Stomach (tissue), 9 donors: Measurements from ENCODE around the gene NALCN. TPM values are rescaled to one million over a fixed set of nuclear protein-coding genes. Genes with fewer than 3 reads are reported as not detected.

Source experiments
- DNase-seq, 2 donors: peaks; one replicate each; pipeline versions ENCODE4 v3.0.0 to v3.0.0-alpha.2; 2013 to 2019
- H3K27ac ChIP-seq, 5 donors: fragments of 200-600 bp in 4 of 5; sonication (generic) in 4 of 5; one replicate each; pipeline ENCODE4 v1.5.1; 2013 to 2019; ENCODE audit warnings: mild to moderate bottlenecking in 1 of 5, moderate library complexity in 1 of 5
- H3K27me3 ChIP-seq, 3 donors: fragments of 200-600 bp; sonication (generic); one replicate each; pipeline ENCODE4 v1.5.1; 2017 to 2019; ENCODE audit warnings: mixed run types in 1 of 3
- H3K36me3 ChIP-seq, 4 donors: fragments of 200-600 bp; sonication (generic); 1 replicate in 3 of 4; 2 replicates in 1 of 4; pipeline ENCODE4 v1.5.1; 2016 to 2019
- H3K4me1 ChIP-seq, 4 donors: fragments of 200-600 bp; sonication (generic); one replicate each; pipeline ENCODE4 v1.5.1; 2016 to 2019
- H3K4me3 ChIP-seq, 4 donors: fragments of 200-600 bp; sonication (generic) in 3 of 4; one replicate each; pipeline ENCODE4 v1.5.1; 2016 to 2019; ENCODE audit warnings: mild to moderate bottlenecking in 1 of 4
- H3K9me3 ChIP-seq, 4 donors: fragments of 200-600 bp; sonication (generic); one replicate each; pipeline ENCODE4 v1.5.1; 2016 to 2019
- EP300 ChIP-seq: sonication (generic); formaldehyde crosslinking; IDR thresholded peaks from one replicate; pipeline ENCODE4 v1.6.1; 2017; ENCODE audit warnings: antibody characterized with exemption
- POLR2A ChIP-seq, 4 donors: fragments of 450-650 bp; IDR thresholded peaks; one replicate each; pipeline ENCODE4 v1.6.1; 2016; ENCODE audit warnings: antibody characterized with exemption in 4 of 4, control low read depth in 2 of 4, mild to moderate bottlenecking in 1 of 4, moderate library complexity in 1 of 4
- POLR2AphosphoS5 ChIP-seq, 3 donors: sonication (generic); formaldehyde crosslinking; IDR thresholded peaks; one replicate each; pipeline ENCODE4 v1.6.1; 2016; ENCODE audit warnings: antibody characterized with exemption in 3 of 3
- WGBS, 5 donors: extraction: QIAGEN DNeasy Blood & Tissue Kit in 3 of 5; methylation state at CpG; one replicate each; pipeline versions ENCODE4 v1.1.5 to v1.1.7; 2013 to 2018; 5-methylcytosine and 5-hydroxymethylcytosine counted together
- intact Hi-C: fragments of 100-400 bp; cut with DNase I; formaldehyde crosslinking; loops from one replicate; pipeline ENCODE4 v1.15.1; 2023; ENCODE audit warnings: low total_unique reads
- polyA plus RNA-seq, 3 donors: library from polyadenylated mRNA; stranded (reverse); fragments of 200-250 nt; gene quantifications; one replicate each; pipeline ENCODE4 v1.2.3, GENCODE V29; 2013
- total RNA-seq, 5 donors: library from RNA; depleted of rRNA; stranded (reverse); fragments of >200 nt; gene quantifications; one replicate each; pipeline versions ENCODE4 v1.1.0 to v1.2.3, GENCODE V29; 2014 to 2016
- TF ChIP-seq, protein P1 (sequence below), 7 experiments: fragments of 450-650 bp in 4 of 7; fragments of 200-600 bp in 3 of 7; sonication (generic) in 3 of 7; IDR thresholded peaks; one replicate each; pipeline ENCODE4 v1.5.1; 2016 to 2019; ENCODE audit warnings: antibody characterized with exemption in 7 of 7, control low read depth in 2 of 7, mild to moderate bottlenecking in 1 of 7
- donor health status: healthy with polysubstance abuse.
- donor health status: Bipolar disorder and iron deficiency.
- donor health status: healthy.

The NALCN gene
- total and polyA plus RNA-seq, 8 donors = 0.15 to 2.9 (median 1.2) TPM; not detected in 2

GRCh38 chr13:101065329-101065728 lies 351.0 kb downstream of the NALCN start:
- WGBS, 5 donors = 91 to 94% (median 92%) methylated on average over 11 to 12 of the region's 12 CpGs
- intact Hi-C loops = no loop called here
- no peak overlapping the region for H3K27ac ChIP-seq
- H3K9me3 ChIP-seq = no peaks in the 10 kb centered on the region
- H3K4me1 ChIP-seq = no peaks in the 10 kb centered on the region
- TF ChIP-seq, protein P1, sequence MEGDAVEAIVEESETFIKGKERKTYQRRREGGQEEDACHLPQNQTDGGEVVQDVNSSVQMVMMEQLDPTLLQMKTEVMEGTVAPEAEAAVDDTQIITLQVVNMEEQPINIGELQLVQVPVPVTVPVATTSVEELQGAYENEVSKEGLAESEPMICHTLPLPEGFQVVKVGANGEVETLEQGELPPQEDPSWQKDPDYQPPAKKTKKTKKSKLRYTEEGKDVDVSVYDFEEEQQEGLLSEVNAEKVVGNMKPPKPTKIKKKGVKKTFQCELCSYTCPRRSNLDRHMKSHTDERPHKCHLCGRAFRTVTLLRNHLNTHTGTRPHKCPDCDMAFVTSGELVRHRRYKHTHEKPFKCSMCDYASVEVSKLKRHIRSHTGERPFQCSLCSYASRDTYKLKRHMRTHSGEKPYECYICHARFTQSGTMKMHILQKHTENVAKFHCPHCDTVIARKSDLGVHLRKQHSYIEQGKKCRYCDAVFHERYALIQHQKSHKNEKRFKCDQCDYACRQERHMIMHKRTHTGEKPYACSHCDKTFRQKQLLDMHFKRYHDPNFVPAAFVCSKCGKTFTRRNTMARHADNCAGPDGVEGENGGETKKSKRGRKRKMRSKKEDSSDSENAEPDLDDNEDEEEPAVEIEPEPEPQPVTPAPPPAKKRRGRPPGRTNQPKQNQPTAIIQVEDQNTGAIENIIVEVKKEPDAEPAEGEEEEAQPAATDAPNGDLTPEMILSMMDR (IDR thresholded peaks at IDR 0.05) = no peak
- TF ChIP-seq POLR2A (IDR thresholded peaks at IDR 0.05) (no peak), EP300 (no peak), POLR2AphosphoS5 (IDR thresholded peaks at IDR 0.05) (no peak)
- H3K36me3 ChIP-seq = no peaks in the 10 kb centered on the region
- DNase-seq = no peak
- peaks cover 0 to 12% (median 0%) of the 10 kb centered on the region in 3 donors for H3K27me3 ChIP-seq
- no peak overlapping the region for H3K4me3 ChIP-seq

DNA sequence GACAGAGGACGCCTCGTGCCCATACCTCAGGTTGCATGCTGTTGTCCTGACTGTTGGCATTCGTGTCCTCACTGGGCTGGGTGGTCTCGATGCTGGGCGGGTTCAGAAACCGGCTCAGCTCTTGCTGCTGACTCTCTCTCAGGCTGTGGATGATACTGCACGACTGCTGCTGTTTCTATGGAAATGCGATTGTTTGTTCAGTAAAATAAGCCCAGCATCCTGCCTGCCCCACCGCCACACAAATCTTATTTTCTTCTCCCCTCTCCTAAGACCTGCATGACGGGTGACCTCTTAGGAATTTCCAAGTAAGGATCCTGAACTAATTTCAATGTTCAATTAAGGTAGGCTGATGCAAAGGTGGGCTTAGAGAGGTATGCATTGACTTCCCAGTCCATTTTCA lies 356.5 kb downstream of the NALCN start:
- no peaks in the 10 kb centered on the region for H3K4me1 ChIP-seq
- 62 to 73% (median 63%) methylated on average over 10 of the region's 10 CpGs for WGBS, 5 donors
- DNase-seq = no peak
- no peak overlapping the region for H3K27ac ChIP-seq
- H3K4me3 ChIP-seq = no peak overlapping the region
- peaks cover 0 to 7% (median 0%) of the 10 kb centered on the region in 3 donors for H3K27me3 ChIP-seq
- H3K36me3 ChIP-seq = no peaks in the 10 kb centered on the region
- intact Hi-C loops = no loop called here
- no peaks in the 10 kb centered on the region for H3K9me3 ChIP-seq
- TF ChIP-seq, protein P1 (IDR thresholded peaks at IDR 0.05) = no peak
- no peak for TF ChIP-seq POLR2A (IDR thresholded peaks at IDR 0.05)

DNA sequence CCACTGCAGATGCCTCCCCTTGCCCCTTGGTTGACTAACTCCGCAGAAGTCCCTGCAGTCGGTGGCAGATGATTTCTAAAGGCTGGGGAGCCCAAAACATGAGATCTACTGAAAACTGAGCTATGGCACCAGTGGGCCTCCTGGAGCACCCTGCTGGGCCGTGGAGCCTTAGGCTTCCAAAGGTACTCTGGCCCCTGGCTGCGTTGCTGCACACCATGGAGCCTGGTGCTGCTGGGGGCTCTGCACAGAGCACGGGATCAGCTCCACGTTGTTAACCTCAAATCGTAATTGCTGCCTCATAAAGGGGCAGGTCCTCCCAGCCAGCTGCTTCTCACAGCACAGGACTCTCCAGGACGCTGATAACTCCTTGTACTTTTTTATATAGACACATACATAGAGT lies 357.5 kb downstream of the NALCN start:
- WGBS, 5 donors = 58 to 73% (median 65%) methylated on average over 6 to 8 of the region's 8 CpGs
- no peaks in the 10 kb centered on the region for H3K4me1 ChIP-seq
- intact Hi-C loops = no loop called here
- H3K9me3 ChIP-seq = no peaks in the 10 kb centered on the region
- peaks cover 0 to 5% (median 0%) of the 10 kb centered on the region in 3 donors for H3K27me3 ChIP-seq
- no peak overlapping the region for H3K27ac ChIP-seq
- no peak overlapping the region for H3K4me3 ChIP-seq
- no peak for TF ChIP-seq POLR2AphosphoS5 (IDR thresholded peaks at IDR 0.05)
- no peak for TF ChIP-seq EP300
- TF ChIP-seq POLR2A (IDR thresholded peaks at IDR 0.05) = no peak
- TF ChIP-seq, protein P1 (IDR thresholded peaks at IDR 0.05) = no peak
- no peak for DNase-seq
- no peaks in the 10 kb centered on the region for H3K36me3 ChIP-seq

- Histone ChIP-seq H3K4me1 (no peaks in the 10 kb centered on the region), H3K36me3 (no peaks in the 10 kb centered on the region), H3K4me3 (no peak overlapping the region), H3K9me3 (no peaks in the 10 kb centered on the region), H3K27ac (no peak overlapping the region), H3K27me3 (no peaks in the 10 kb centered on the region)
- no peak for DNase-seq
- 31 to 40% (median 39%) methylated on average over 5 of the region's 5 CpGs for WGBS, 5 donors
- intact Hi-C loops = no loop called here
- TF ChIP-seq POLR2AphosphoS5 (IDR thresholded peaks at IDR 0.05) = no peak
- no peak for TF ChIP-seq EP300
- TF ChIP-seq, protein P1 (IDR thresholded peaks at IDR 0.05) = no peak
- no peak for TF ChIP-seq POLR2A (IDR thresholded peaks at IDR 0.05)
These were observed 362.8 kb downstream of the NALCN start for GRCh38 chr13:101053301-101054093.
